ENCODE data around the gene RAX2. TPM values are rescaled to one million over a fixed set of nuclear protein-coding genes. Genes with fewer than 3 reads are reported as not detected.

The RAX2 gene
- total RNA-seq, 2 experiments from 2014 or later = not detected

GRCh38 chr19:3725121-3725520 lies 46.9 kb downstream of the RAX2 start:
- CTCF ChIA-PET = no interaction called here
- Mint-ChIP-seq H3K4me3 (no peak overlapping the region), H3K27ac (no peak overlapping the region), H3K36me3 (ENCODE audit: low read depth) (no peaks in the 10 kb centered on the region), H3K4me1 (ENCODE audit: low read depth) (peaks cover 4% of the 10 kb centered on the region), H3K27me3 (peaks cover 4% of the 10 kb centered on the region), H3K9me3 (no peaks in the 10 kb centered on the region)
- POLR2A ChIA-PET = interaction anchor here (1.1 to 2.0 kb wide), 2 partner anchors 37 kb away, joined by 3 to 8 read pairs; partner anchors contain the start of gene MRPL54
- H3K4me3 ChIP-seq (ENCODE audit: low read length) = no peak overlapping the region
- intact Hi-C loops (cut with DNase I, micrococcal nuclease) = no loop called here
- no peak for ATAC-seq (ENCODE audit: poor library complexity)
- TF ChIP-seq CTCF (IDR thresholded peaks at IDR 0.05) = no peak
- no peak for DNase-seq
- H3K27me3 ChIP-seq (ENCODE audit: control insufficient read depth in 1 of 2, insufficient read depth in 2 of 2, low read length in 2 of 2) = peaks cover 10 to 12% of the 10 kb centered on the region in 2 experiments
- no peak overlapping the region for H3K27ac ChIP-seq (ENCODE audit: low read depth in 1 of 2, low read length in 2 of 2)
- peaks cover 32% of the 10 kb centered on the region for H3K4me1 ChIP-seq (ENCODE audit: insufficient read depth, low read length)
- H3K36me3 ChIP-seq (ENCODE audit: insufficient read depth, low read length) = no peaks in the 10 kb centered on the region
- peaks cover 0 to 5% of the 10 kb centered on the region in 2 experiments for H3K9me3 ChIP-seq (ENCODE audit: control insufficient read depth in 1 of 2, insufficient read depth in 1 of 2, low read length in 2 of 2)

- Histone ChIP-seq H3K36me3 (ENCODE audit: insufficient read depth, low read length) (no peaks in the 10 kb centered on the region), H3K4me1 (ENCODE audit: insufficient read depth, low read length) (peaks cover 33% of the 10 kb centered on the region), H3K9me3 (ENCODE audit: control insufficient read depth in 1 of 2, insufficient read depth in 1 of 2, low read length in 2 of 2) (peaks cover 0 to 5% of the 10 kb centered on the region in 2 experiments), H3K4me3 (ENCODE audit: low read length) (no peak overlapping the region), H3K27me3 (ENCODE audit: control insufficient read depth in 1 of 2, insufficient read depth in 2 of 2, low read length in 2 of 2) (peaks cover 14 to 15% of the 10 kb centered on the region in 2 experiments), H3K27ac (ENCODE audit: low read depth in 1 of 2, low read length in 2 of 2) (no peak overlapping the region)
- intact Hi-C loops (cut with DNase I, micrococcal nuclease) = loop anchor here in 1 of 2 experiments (2.0 kb wide), 1 partner anchor 37 kb away; the partner anchor contains the start of gene APBA3
- H3K36me3 Mint-ChIP-seq (ENCODE audit: low read depth) = no peaks in the 10 kb centered on the region
- ATAC-seq (ENCODE audit: poor library complexity) (no peak), DNase-seq (no peak)
- peaks cover 8% of the 10 kb centered on the region for H3K27me3 Mint-ChIP-seq
- H3K9me3 Mint-ChIP-seq = no peaks in the 10 kb centered on the region
- no peak overlapping the region for H3K4me3 Mint-ChIP-seq
- CTCF ChIA-PET = interaction anchor here (0.7 kb wide), 1 partner anchor 416 kb away, joined by 3 read pairs; no protein-coding TSS in a partner anchor
- no peak for TF ChIP-seq CTCF (IDR thresholded peaks at IDR 0.05)
- no peak overlapping the region for H3K27ac Mint-ChIP-seq
- POLR2A ChIA-PET = no interaction called here
- H3K4me1 Mint-ChIP-seq (ENCODE audit: low read depth) = peaks cover 4% of the 10 kb centered on the region
These were observed 48.1 kb downstream of the RAX2 start for GRCh38 chr19:3723883-3724282.

- no peaks in the 10 kb centered on the region for H3K36me3 Mint-ChIP-seq (ENCODE audit: low read depth)
These were observed 48.9 kb downstream of the RAX2 start for GRCh38 chr19:3723110-3723488.

More at GRCh38 chr19:3723110-3723488, 48.9 kb downstream of the RAX2 start:
- Histone ChIP-seq H3K36me3 (ENCODE audit: insufficient read depth, low read length) (no peaks in the 10 kb centered on the region), H3K4me1 (ENCODE audit: insufficient read depth, low read length) (peaks cover 33% of the 10 kb centered on the region), H3K27ac (ENCODE audit: low read depth in 1 of 2, low read length in 2 of 2) (no peak overlapping the region), H3K4me3 (ENCODE audit: low read length) (no peak overlapping the region), H3K27me3 (ENCODE audit: control insufficient read depth in 1 of 2, insufficient read depth in 2 of 2, low read length in 2 of 2) (peaks cover 14 to 15% of the 10 kb centered on the region in 2 experiments), H3K9me3 (ENCODE audit: control insufficient read depth in 1 of 2, insufficient read depth in 1 of 2, low read length in 2 of 2) (peaks cover 0 to 5% of the 10 kb centered on the region in 2 experiments)
- ATAC-seq (ENCODE audit: poor library complexity) = no peak
- H3K27me3 Mint-ChIP-seq = peaks cover 8% of the 10 kb centered on the region
- ChIA-PET CTCF (interaction anchor here (0.7 kb wide), 1 partner anchor 417 kb away, joined by 3 read pairs; no protein-coding TSS in a partner anchor), POLR2A (interaction anchor here (2.0 kb wide), 1 partner anchor 35 kb away, joined by 4 read pairs; no protein-coding TSS in a partner anchor)
- intact Hi-C loops (cut with DNase I, micrococcal nuclease) = loop anchor here in 1 of 2 experiments (2.0 kb wide), 1 partner anchor 38 kb away; the partner anchor contains the start of gene APBA3
- TF ChIP-seq CTCF (IDR thresholded peaks at IDR 0.05) = no peak
- no peak overlapping the region for H3K27ac Mint-ChIP-seq
- H3K4me1 Mint-ChIP-seq (ENCODE audit: low read depth) = peaks cover 4% of the 10 kb centered on the region
- peak overlapping the region; percentile 45 for H3K4me3 Mint-ChIP-seq
- no peaks in the 10 kb centered on the region for H3K9me3 Mint-ChIP-seq
- DNase-seq = no peak
